GM03348 (cell line): Measurements from ENCODE around the gene SAMD8.
"Not testable (repeated sequence)": the region's sequence is repeated elsewhere in the genome, so short reads cannot be mapped to it uniquely, and the experiment has no call there.

Experiments
- DNase-seq: peaks from one replicate; pipeline ENCODE4 v3.0.0; 2012; ENCODE audit warnings: low spot score

Gene SAMD8

GRCh38 chr10:75140246-75140645, 28.8 kb downstream of the SAMD8 start:
- no peak for DNase-seq

GRCh38 chr10:75143353-75143752, 31.9 kb downstream of the SAMD8 start:
- peak; percentile 23 for DNase-seq

- no peak for DNase-seq
Measured at GRCh38 chr10:75145590-75145989, 34.1 kb downstream of the SAMD8 start.

DNA sequence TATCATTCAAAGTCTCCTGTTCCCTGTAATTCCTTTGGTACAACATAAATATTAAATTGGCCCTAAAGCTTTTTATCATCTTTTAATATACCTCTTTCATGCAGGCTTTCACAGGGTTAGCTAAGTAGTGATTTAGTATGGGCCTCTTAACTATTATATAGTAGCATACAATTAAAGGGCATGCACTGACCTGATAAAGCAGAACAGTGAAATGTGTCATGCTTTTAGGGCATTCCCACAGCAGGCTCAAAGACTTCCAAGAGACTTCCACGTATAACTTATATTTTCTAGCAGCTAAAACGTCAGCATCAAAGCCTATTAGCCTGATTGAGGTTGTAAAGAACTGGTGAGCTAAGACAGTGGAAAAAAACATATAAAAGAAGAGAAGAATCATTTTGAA, 35.3 kb downstream of the SAMD8 start:
- no peak for DNase-seq

- no peak for DNase-seq
Measured at GRCh38 chr10:75150656-75151055, 39.2 kb downstream of the SAMD8 start.

DNA sequence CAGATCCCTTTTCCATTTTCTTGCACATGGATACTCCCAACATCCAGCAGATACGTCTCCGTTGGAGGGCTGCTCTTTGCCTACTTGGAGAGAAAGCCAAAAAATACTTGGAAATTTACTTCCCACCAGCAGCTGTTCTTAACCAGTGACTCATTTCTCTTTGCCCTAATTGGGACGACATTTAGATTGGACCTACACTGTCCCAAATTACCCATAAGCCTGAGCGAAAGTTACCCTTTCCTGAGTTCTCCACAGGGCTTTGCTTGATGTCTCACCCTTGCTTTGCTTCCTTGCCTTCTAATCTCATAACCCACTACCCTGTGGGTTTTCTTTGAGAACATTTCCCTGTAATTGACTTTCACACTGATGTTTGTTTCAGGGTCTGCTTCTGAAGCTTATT, 48.1 kb downstream of the SAMD8 start:
- DNase-seq, result no peak

- peak; percentile 17 for DNase-seq
Measured at GRCh38 chr10:75165684-75166622, 54.5 kb downstream of the SAMD8 start.

DNA sequence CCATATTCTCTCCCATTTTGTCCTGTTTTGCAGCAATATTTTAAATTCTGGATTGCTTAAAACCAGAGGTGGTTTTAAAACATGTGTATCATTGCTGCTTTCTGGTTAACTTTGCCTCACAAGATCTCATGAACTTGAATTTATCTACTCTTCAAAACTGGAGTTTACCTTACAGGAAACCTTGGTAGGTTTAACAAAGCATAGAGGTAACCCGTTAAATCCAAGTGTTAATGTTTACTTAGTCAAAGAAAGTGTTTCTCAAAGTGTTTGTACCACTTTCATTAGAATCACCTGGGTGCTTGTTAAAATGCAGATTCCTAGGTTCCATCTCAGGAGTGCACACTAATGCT, 55.1 kb downstream of the SAMD8 start:
- no peak for DNase-seq

DNA sequence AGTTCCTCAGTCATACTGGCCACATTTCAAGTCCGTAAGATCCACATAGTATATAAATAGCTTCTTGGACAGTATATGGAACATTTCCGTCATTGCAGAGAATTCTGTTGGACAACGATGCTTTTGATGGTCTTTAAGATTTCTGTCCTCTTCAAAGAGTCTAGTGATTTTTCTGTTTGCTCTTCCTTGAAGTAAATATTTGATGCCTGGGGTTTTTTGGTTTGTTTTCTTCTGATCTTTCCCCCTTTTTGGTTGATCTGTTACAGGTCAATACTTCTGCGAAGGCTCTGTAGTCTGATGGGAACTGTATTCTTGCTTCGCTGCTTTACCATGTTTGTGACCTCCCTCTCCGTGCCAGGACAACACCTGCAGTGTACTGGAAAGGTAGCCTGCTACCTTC, 56.8 kb downstream of the SAMD8 start:
- DNase-seq, result no peak

DNA sequence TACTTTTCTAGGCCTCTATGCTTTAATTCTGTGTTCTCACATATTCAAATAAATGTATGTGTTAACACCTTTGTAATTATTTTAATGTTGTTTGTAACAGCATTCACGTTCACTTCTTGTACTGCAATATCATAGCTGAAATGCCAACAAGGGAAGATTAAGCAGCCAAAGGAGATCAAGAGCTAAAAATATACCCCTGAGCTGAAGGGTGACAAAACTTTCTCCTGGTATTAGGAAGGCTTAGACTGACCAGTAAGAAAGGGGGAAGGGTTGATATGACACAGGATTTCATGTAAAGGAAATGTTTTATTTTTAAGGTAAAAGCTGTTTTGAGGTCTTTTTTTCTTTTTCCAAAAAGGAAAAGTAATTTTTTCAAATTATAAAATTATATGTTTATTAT, 58.8 kb downstream of the SAMD8 start:
- no peak for DNase-seq

DNA sequence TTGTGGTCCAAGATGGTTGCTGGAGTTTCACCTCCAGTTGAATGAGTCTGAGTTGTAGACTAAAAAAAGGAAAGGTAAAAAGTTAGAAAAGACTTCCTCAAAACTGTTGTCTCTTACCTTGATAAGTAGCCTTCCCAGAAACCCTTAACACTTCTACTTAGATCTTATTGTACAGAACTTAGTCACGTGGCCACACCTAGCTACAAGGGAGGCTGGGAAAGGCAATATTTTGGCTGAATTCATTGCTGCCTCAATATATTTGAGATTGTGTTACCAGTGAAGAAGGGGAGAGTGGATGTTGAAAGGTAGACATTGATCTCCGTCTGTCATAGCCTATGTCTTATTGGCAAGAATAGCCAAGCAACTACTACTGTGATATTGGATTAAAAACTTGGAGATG, 63.6 kb downstream of the SAMD8 start:
- DNase-seq, result no peak

DNA sequence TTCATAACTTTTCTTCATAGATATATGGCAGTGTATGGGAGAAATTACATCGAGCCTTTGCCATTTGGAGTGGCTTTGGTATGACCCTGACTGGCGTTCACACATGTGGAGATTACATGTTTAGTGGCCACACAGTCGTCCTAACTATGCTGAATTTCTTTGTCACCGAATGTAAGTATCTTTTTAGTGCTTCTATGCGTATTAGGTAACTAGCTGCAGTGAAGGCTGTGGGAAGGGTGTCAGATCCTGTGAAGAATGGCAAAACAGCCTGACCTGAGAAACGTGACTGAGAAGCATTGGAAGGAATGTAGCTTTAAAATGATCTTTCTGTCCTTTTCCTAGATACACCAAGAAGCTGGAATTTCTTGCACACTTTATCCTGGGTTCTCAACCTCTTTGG, 64.6 kb downstream of the SAMD8 start:
- no peak for DNase-seq

DNA sequence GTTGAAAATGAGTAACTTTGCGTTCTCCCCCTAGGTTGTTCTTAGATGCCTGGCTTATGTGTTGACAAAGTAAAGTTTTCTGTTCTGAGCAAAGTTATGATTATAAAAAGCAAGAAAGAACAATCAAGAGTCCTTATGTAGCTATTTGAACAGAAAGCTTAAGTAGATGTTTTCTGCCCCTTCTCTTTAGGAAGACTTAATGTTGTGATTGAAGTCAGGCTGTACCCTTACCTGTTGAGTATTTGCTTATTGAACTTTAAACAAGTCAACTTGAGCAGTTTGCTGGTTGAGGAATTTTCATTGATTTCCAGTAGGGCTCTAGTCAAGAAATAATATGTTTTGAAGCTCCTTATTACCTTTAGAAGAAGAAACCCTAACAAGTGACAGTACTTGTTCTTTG, 65.3 kb downstream of the SAMD8 start:
- DNase-seq, result no peak

DNA sequence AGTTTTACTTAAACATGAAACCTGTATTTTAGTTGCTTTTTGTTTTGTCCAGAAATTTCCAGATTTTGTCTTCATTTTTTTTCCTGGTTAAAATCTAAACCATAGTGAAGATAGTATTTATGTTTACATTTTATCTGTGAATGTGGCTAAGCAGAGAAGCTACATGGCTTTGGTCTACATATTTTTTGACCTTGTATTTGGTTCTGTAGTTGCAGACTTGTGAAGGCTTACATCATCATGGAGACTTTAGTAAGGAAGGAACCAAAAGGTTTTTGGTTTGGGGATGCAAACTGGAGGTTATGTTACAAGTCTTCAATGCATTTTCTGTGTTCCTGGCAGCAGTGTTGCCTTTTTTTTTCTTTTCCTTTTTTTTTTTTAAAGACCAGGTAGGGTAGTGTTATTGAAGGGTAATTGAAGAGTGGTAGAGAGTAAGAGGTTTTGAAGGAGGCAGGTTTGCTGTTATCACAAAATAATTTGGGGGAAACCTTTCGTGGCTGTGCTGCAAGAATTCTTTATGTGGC, 68.3 kb downstream of the SAMD8 start:
- DNase-seq, result no peak

- DNase-seq, result peak; percentile 47
Measured at GRCh38 chr10:75180592-75180991, 69.1 kb downstream of the SAMD8 start.

DNA sequence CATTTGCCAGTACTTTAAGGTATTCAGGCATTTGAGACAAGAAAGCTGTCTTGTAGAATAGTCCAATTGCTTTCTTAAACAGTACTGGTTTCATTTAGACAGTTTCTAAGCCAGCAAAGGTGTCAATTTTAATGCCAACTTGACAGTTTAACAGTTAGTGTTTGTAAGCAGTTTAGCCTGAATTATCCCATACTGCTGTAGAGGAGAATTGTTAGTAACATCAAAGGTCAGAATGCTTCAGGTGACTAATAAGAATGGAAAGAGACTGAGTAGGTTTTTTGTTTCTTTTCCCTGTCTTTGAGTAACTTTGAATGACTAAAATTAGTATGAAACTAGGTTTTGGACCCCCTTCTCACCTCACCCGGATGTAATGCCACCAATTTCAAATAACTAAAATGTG, 69.6 kb downstream of the SAMD8 start:
- no peak for DNase-seq

- no peak for DNase-seq
Measured at GRCh38 chr10:75186310-75186709, 74.9 kb downstream of the SAMD8 start.

DNA sequence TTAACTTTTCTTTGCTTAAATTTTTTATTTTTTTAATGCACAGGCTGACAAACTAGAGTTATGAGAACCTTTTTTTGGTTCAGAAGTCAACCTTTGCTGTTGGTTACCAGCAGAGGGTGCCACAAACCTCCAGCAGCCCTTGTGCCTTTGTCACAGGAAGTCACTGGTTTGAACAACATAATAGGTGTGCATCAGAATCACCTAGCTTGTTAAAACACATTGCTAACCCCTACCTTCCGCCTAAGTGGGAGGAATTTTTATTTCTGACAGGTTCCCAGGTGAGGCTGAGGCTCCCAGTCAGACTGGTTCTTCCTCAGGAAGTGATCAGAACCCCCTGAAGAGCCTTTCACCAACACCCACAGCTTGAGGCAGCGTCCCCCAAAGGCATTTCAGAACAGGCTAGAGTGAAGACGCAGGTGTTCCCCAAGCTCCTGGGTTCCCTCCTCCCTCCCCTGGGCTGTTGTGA, 76.5 kb downstream of the SAMD8 start:
- DNase-seq, result peak; percentile 69

GRCh38 chr10:75188522-75188921, 77.1 kb downstream of the SAMD8 start:
- not testable (repeated sequence) for DNase-seq

- DNase-seq, result no peak
Measured at GRCh38 chr10:75189266-75190096, 78.0 kb downstream of the SAMD8 start.

DNA sequence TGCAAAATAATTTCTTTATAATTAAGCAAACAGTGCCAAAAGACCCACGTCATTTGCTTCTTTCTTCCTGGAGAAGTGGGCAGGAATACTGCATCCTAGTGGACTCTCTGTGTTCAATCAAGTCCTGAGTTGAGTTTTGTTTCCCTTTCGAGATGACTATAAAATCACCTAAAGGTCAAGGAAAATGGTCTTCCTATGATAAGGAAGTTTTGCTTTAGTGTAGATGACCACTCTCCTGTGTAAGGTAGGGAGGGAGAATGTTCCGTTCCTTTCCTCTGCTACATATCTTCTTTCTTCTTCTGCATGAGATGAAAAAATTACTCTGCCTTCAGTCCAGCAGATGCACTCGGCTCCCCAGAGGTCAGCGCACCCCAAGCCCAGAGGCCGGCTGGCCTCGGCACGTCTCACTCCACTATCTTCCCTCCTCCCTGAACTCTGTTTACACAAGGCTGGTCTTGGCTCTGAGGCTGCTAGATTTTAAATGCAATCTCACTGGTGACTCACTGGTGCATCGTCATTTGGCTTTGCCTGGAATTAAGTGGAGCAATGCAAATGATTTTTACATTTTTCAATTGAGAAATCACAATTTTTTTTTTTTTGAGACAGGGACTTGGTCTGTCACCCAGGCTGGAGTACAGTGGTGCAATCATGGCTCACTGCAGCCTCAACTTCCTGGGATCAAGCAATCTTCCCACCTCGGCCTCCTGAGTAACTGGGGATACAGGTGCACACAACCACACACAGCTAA, 80.5 kb downstream of the SAMD8 start:
- DNase-seq, result peak; percentile 86

- not testable (repeated sequence) for DNase-seq
Measured at GRCh38 chr10:75194625-75195024, 83.2 kb downstream of the SAMD8 start.
